A549 (cell line): ENCODE data around the gene TMIGD1. TPM values are rescaled to one million over a fixed set of nuclear protein-coding genes. Genes with fewer than 3 reads are reported as not detected.

ENCODE experiments used
- CHD4 ChIP-seq: fragments of 200-600 bp; sonication (generic); IDR thresholded peaks from 2 replicates; pipeline ENCODE4 v1.6.1; 2016; ENCODE audit warnings: antibody characterized with exemption, mild to moderate bottlenecking, borderline replicate concordance
- EHF ChIP-seq: fragments of 250-450 bp; sonication (Bioruptor Pico); IDR thresholded peaks from 2 replicates; pipeline ENCODE4 v1.5.0; 2020; ENCODE audit warnings: mild to moderate bottlenecking
- EP300 ChIP-seq, 2 experiments: fragments of >200 bp; sonication (Bioruptor Twin); formaldehyde crosslinking; IDR thresholded peaks; 2 replicates in 1 of 2; 3 replicates in 1 of 2; pipeline ENCODE4 v1.6.1; 2016 to 2017
- ESRRA ChIP-seq: fragments of 150-350 bp; IDR thresholded peaks from 2 replicates; pipeline ENCODE4 v1.6.1; 2014; ENCODE audit warnings: mild to moderate bottlenecking, low read length, borderline replicate concordance
- FOSL2 ChIP-seq, 2 experiments: fragments of 450-650 bp in 1 of 2; fragments of >200 bp in 1 of 2; sonication (Bioruptor Twin) in 1 of 2; formaldehyde crosslinking; IDR thresholded peaks; 2 replicates each; pipeline versions ENCODE4 v1.5.0 to v1.6.1; 2016 to 2020; ENCODE audit warnings: mild to moderate bottlenecking in 1 of 2, moderate library complexity in 1 of 2
- FOXS1 ChIP-seq: fragments of 250-450 bp; sonication (Bioruptor Pico); IDR thresholded peaks from 2 replicates; pipeline ENCODE4 v1.5.0; 2020; ENCODE audit warnings: mild to moderate bottlenecking, moderate library complexity
- HOXB13 ChIP-seq: fragments of 250-450 bp; sonication (Bioruptor Pico); IDR thresholded peaks from 2 replicates; pipeline ENCODE4 v1.5.0; 2020; ENCODE audit warnings: low read depth, mild to moderate bottlenecking, moderate library complexity
- HOXB5 ChIP-seq: fragments of 250-450 bp; sonication (Bioruptor Pico); IDR thresholded peaks from 2 replicates; pipeline ENCODE4 v1.5.0; 2020; ENCODE audit warnings: mild to moderate bottlenecking, moderate library complexity
- JUN ChIP-seq, 2 experiments: fragments of >200 bp; sonication (Bioruptor Twin); formaldehyde crosslinking; IDR thresholded peaks; 2 replicates in 1 of 2; 3 replicates in 1 of 2; pipeline ENCODE4 v1.6.1; 2016 to 2017
- MAFK ChIP-seq: fragments of 450-650 bp; IDR thresholded peaks from 2 replicates; pipeline ENCODE4 v1.6.1; 2014; ENCODE audit not compliant: partially characterized antibody
- MAX ChIP-seq: IDR thresholded peaks from 2 replicates; pipeline ENCODE4 v1.6.1; 2012
- NFE2L2 ChIP-seq: fragments of 150-350 bp; conservative IDR thresholded peaks from 2 replicates; pipeline ENCODE4 v1.6.1; 2014; ENCODE audit warnings: low read length
- POLR2A ChIP-seq: IDR thresholded peaks from 2 replicates; pipeline ENCODE4 v1.6.1; 2012; ENCODE audit warnings: mild to moderate bottlenecking, low read length
- RAD21 ChIP-seq, 2 experiments: fragments of >200 bp in 1 of 2; sonication (Bioruptor Twin) in 1 of 2; formaldehyde crosslinking in 1 of 2; IDR thresholded peaks in 1 of 2; conservative IDR thresholded peaks in 1 of 2; 2 replicates in 1 of 2; 3 replicates in 1 of 2; pipeline ENCODE4 v1.6.1; 2012 to 2018; ENCODE audit warnings: inconsistent platforms in 1 of 2
- RCOR1 ChIP-seq: fragments of 150-350 bp; IDR thresholded peaks from 2 replicates; pipeline ENCODE4 v1.6.1; 2014; ENCODE audit warnings: antibody characterized with exemption, low read length, low read depth
- SMC3 ChIP-seq: fragments of >200 bp; sonication (Bioruptor Twin); formaldehyde crosslinking; IDR thresholded peaks from 3 replicates; pipeline ENCODE4 v1.6.1; 2018; ENCODE audit warnings: inconsistent platforms
- SREBF2 ChIP-seq: fragments of 450-650 bp; IDR thresholded peaks from 2 replicates; pipeline ENCODE4 v1.6.1; 2014; ENCODE audit warnings: mild to moderate bottlenecking, moderate library complexity
- ZC3H11A ChIP-seq: fragments of 450-650 bp; IDR thresholded peaks from 2 replicates; pipeline ENCODE4 v1.6.1; 2014; ENCODE audit warnings: antibody characterized with exemption, mild to moderate bottlenecking
- ZFP36 ChIP-seq: fragments of 450-650 bp; IDR thresholded peaks from 2 replicates; pipeline ENCODE4 v1.6.1; 2014; ENCODE audit warnings: borderline replicate concordance; ENCODE audit not compliant: partially characterized antibody
- polyA plus RNA-seq, 4 experiments: library from polyadenylated mRNA; depleted of rRNA in 3 of 4; stranded (reverse); fragments of >200 nt; fragmentation: RNase III in 1 of 4; extraction: RNeasy Plus Mini Kit Qiagen cat#74134 plus additional on column Dnase treatment in 1 of 4; gene quantifications; 2 replicates in 3 of 4; 3 replicates in 1 of 4; pipeline ENCODE4 v1.2.3, GENCODE V29; 2011 to 2017
- TF ChIP-seq, protein P1 (sequence below): fragments of 200-600 bp; sonication (generic); IDR thresholded peaks from 2 replicates; pipeline ENCODE4 v1.6.1; 2016; ENCODE audit warnings: antibody characterized with exemption, mild to moderate bottlenecking, moderate library complexity
- TF ChIP-seq, protein P2 (sequence below): IDR thresholded peaks from 2 replicates; pipeline ENCODE4 v1.6.1; 2012; ENCODE audit warnings: low read depth, borderline replicate concordance
- TF ChIP-seq, protein P3 (sequence below): fragments of 250-450 bp; sonication (Bioruptor Pico); IDR thresholded peaks from 2 replicates; pipeline ENCODE4 v1.5.0; 2021; ENCODE audit warnings: mild to moderate bottlenecking, moderate library complexity, borderline replicate concordance

TMIGD1 gene
- polyA plus RNA-seq, 2 of the 4 experiments (the other 2 are of a cell fraction), result not detected

- TF ChIP-seq ZFP36 (no peak), EP300 (IDR thresholded peaks at IDR 0.05) (no peak), RAD21 (conservative IDR thresholded peaks at IDR 0.05 in 1 of 2, IDR thresholded peaks at IDR 0.05 in 1 of 2) (peak in 1 of 2 experiments; percentile 14; a peak in 1 of 5 replicates), POLR2A (peak; percentile 86), HOXB13 (no peak), SMC3 (peak; percentile 23; the same call in 1 of the 3 replicates), ESRRA (no peak), FOXS1 (no peak), EHF (CRISPR knock-in tag) (no peak), NFE2L2 (no peak), CHD4 (no peak), ZC3H11A (no peak), RCOR1 (no peak), MAFK (peak; percentile 99), FOSL2 (IDR thresholded peaks at IDR 0.05) (peak; percentile 37; the same call in 1 of the 2 replicates), FOSL2 (CRISPR knock-in tag; IDR thresholded peaks at IDR 0.05) (peak; percentile 81), MAX (no peak; the same call in 1 of the 2 replicates), HOXB5 (CRISPR knock-in tag) (no peak), JUN (IDR thresholded peaks at IDR 0.05) (peak; percentile 36 to 91; a peak in 3 of 5 replicates), SREBF2 (no peak)
- TF ChIP-seq, protein P1, sequence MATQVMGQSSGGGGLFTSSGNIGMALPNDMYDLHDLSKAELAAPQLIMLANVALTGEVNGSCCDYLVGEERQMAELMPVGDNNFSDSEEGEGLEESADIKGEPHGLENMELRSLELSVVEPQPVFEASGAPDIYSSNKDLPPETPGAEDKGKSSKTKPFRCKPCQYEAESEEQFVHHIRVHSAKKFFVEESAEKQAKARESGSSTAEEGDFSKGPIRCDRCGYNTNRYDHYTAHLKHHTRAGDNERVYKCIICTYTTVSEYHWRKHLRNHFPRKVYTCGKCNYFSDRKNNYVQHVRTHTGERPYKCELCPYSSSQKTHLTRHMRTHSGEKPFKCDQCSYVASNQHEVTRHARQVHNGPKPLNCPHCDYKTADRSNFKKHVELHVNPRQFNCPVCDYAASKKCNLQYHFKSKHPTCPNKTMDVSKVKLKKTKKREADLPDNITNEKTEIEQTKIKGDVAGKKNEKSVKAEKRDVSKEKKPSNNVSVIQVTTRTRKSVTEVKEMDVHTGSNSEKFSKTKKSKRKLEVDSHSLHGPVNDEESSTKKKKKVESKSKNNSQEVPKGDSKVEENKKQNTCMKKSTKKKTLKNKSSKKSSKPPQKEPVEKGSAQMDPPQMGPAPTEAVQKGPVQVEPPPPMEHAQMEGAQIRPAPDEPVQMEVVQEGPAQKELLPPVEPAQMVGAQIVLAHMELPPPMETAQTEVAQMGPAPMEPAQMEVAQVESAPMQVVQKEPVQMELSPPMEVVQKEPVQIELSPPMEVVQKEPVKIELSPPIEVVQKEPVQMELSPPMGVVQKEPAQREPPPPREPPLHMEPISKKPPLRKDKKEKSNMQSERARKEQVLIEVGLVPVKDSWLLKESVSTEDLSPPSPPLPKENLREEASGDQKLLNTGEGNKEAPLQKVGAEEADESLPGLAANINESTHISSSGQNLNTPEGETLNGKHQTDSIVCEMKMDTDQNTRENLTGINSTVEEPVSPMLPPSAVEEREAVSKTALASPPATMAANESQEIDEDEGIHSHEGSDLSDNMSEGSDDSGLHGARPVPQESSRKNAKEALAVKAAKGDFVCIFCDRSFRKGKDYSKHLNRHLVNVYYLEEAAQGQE, result no peak
- TF ChIP-seq, protein P2, sequence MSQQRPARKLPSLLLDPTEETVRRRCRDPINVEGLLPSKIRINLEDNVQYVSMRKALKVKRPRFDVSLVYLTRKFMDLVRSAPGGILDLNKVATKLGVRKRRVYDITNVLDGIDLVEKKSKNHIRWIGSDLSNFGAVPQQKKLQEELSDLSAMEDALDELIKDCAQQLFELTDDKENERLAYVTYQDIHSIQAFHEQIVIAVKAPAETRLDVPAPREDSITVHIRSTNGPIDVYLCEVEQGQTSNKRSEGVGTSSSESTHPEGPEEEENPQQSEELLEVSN, result peak; percentile 82
- TF ChIP-seq, protein P3, sequence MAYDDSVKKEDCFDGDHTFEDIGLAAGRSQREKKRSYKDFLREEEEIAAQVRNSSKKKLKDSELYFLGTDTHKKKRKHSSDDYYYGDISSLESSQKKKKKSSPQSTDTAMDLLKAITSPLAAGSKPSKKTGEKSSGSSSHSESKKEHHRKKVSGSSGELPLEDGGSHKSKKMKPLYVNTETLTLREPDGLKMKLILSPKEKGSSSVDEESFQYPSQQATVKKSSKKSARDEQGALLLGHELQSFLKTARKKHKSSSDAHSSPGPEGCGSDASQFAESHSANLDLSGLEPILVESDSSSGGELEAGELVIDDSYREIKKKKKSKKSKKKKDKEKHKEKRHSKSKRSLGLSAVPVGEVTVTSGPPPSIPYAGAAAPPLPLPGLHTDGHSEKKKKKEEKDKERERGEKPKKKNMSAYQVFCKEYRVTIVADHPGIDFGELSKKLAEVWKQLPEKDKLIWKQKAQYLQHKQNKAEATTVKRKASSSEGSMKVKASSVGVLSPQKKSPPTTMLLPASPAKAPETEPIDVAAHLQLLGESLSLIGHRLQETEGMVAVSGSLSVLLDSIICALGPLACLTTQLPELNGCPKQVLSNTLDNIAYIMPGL (CRISPR knock-in tag), result no peak
Observed at GRCh38 chr17:30291543-30292285, 42.1 kb downstream of the TMIGD1 start, which contains the start of gene BLMH (continued).
